EH (cell line): ENCODE measurements around the gene GNAL.
"Not testable (repeated sequence)": the region's sequence is repeated elsewhere in the genome, so short reads cannot be mapped to it uniquely, and the experiment has no call there.

ENCODE experiments used
- DNase-seq: peaks from one replicate; pipeline ENCODE4 v3.0.0-alpha.2; 2015; ENCODE audit warnings: low read depth

The GNAL gene

GRCh38 chr18:11877497-11878135 is 188.6 kb downstream of the GNAL start:
- DNase-seq: no peak

- DNase-seq: no peak
Measured at GRCh38 chr18:11880586-11881304, 191.7 kb downstream of the GNAL start.

- DNase-seq: no peak
Measured at GRCh38 chr18:11882636-11883035, 193.6 kb downstream of the GNAL start.

GRCh38 chr18:11883153-11883552 is 194.1 kb downstream of the GNAL start:
- peak; percentile 11 for DNase-seq

- DNase-seq: no peak
Measured at GRCh38 chr18:11884396-11885030, 195.4 kb downstream of the GNAL start.

GRCh38 chr18:11885278-11885947 is 196.3 kb downstream of the GNAL start:
- DNase-seq: no peak

GRCh38 chr18:11886577-11887110 is 197.6 kb downstream of the GNAL start:
- no peak for DNase-seq

- DNase-seq: no peak
Measured at GRCh38 chr18:11887328-11888128, 198.5 kb downstream of the GNAL start.

- DNase-seq: no peak
Measured at GRCh38 chr18:11888726-11889125, 199.7 kb downstream of the GNAL start.

- DNase-seq: no peak
Measured at GRCh38 chr18:11889284-11889683, 200.2 kb downstream of the GNAL start.

- DNase-seq: no peak
Measured at GRCh38 chr18:11891737-11892136, 202.7 kb downstream of the GNAL start.

- not testable (repeated sequence) for DNase-seq
Measured at GRCh38 chr18:11892438-11892837, 203.4 kb downstream of the GNAL start.

- no peak for DNase-seq
Measured at GRCh38 chr18:11897781-11898180, 208.7 kb downstream of the GNAL start.

GRCh38 chr18:11899063-11899462 is 210.0 kb downstream of the GNAL start:
- no peak for DNase-seq

- no peak for DNase-seq
Measured at GRCh38 chr18:11901826-11902438, 212.9 kb downstream of the GNAL start.

GRCh38 chr18:11902522-11903292 is 213.6 kb downstream of the GNAL start:
- DNase-seq: no peak

- no peak for DNase-seq
Measured at GRCh38 chr18:11905613-11906012, 216.5 kb downstream of the GNAL start.

- no peak for DNase-seq
Measured at GRCh38 chr18:11906176-11906575, 217.1 kb downstream of the GNAL start.

- peak; percentile 23 for DNase-seq
Measured at GRCh38 chr18:11906926-11907874, 218.1 kb downstream of the GNAL start.
